ENCODE results near the gene SYCP1. TPM values are rescaled to one million over a fixed set of nuclear protein-coding genes. Genes with fewer than 3 reads are reported as not detected.

Gene SYCP1
- total and polyA plus RNA-seq, 10 of the 15 experiments (the other 5 are each of a cell fraction or from before 2014, with no cell fraction given), result not detected

DNA sequence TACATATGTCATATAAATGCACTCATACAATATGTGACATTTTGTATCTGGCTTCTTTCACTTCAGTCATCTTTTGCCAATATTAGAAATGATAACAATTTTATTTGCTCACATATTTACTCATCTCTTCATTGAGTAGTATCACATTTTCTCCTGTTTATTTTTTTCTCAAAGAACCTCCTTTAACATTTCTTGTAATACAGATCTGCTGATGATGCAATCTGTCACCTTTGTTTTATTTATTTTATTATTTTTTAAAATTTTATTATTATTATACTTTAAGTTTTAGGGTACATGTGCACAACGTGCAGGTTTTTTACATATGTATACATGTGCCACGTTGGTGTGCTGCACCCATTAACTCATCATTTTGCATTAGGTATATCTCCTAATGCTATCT is 159.1 kb downstream of the SYCP1 start:
- no peak overlapping the region for H2AFZ ChIP-seq (ENCODE audit: control insufficient read depth, low read depth, low read length)
- 36% methylated on average over 2 of the region's 2 CpGs for WGBS (ENCODE audit: insufficient coverage, insufficient replicate concordance, low lambda C conversion rate, missing lambda C conversion rate)
- ATAC-seq (no peak), DNase-seq (ENCODE audit: low read depth, low spot score) (no peak), FAIRE-seq (no peak)
- POLR2A ChIA-PET, result no interaction called here
- no peak for TF ChIP-seq ZNF274 (IDR thresholded peaks at IDR 0.05; ENCODE audit: insufficient read depth, insufficient read length)
- TF ChIP-seq YY1 (IDR thresholded peaks at IDR 0.05; ENCODE audit: low read depth, low read length), result no peak
- TF ChIP-seq GATAD2B (conservative IDR thresholded peaks at IDR 0.05; ENCODE audit: low read depth), result no peak
- TF ChIP-seq, protein P1, sequence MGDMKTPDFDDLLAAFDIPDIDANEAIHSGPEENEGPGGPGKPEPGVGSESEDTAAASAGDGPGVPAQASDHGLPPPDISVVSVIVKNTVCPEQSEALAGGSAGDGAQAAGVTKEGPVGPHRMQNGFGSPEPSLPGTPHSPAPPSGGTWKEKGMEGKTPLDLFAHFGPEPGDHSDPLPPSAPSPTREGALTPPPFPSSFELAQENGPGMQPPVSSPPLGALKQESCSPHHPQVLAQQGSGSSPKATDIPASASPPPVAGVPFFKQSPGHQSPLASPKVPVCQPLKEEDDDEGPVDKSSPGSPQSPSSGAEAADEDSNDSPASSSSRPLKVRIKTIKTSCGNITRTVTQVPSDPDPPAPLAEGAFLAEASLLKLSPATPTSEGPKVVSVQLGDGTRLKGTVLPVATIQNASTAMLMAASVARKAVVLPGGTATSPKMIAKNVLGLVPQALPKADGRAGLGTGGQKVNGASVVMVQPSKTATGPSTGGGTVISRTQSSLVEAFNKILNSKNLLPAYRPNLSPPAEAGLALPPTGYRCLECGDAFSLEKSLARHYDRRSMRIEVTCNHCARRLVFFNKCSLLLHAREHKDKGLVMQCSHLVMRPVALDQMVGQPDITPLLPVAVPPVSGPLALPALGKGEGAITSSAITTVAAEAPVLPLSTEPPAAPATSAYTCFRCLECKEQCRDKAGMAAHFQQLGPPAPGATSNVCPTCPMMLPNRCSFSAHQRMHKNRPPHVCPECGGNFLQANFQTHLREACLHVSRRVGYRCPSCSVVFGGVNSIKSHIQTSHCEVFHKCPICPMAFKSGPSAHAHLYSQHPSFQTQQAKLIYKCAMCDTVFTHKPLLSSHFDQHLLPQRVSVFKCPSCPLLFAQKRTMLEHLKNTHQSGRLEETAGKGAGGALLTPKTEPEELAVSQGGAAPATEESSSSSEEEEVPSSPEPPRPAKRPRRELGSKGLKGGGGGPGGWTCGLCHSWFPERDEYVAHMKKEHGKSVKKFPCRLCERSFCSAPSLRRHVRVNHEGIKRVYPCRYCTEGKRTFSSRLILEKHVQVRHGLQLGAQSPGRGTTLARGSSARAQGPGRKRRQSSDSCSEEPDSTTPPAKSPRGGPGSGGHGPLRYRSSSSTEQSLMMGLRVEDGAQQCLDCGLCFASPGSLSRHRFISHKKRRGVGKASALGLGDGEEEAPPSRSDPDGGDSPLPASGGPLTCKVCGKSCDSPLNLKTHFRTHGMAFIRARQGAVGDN (IDR thresholded peaks at IDR 0.05), result no peak
- TF ChIP-seq, protein P2, sequence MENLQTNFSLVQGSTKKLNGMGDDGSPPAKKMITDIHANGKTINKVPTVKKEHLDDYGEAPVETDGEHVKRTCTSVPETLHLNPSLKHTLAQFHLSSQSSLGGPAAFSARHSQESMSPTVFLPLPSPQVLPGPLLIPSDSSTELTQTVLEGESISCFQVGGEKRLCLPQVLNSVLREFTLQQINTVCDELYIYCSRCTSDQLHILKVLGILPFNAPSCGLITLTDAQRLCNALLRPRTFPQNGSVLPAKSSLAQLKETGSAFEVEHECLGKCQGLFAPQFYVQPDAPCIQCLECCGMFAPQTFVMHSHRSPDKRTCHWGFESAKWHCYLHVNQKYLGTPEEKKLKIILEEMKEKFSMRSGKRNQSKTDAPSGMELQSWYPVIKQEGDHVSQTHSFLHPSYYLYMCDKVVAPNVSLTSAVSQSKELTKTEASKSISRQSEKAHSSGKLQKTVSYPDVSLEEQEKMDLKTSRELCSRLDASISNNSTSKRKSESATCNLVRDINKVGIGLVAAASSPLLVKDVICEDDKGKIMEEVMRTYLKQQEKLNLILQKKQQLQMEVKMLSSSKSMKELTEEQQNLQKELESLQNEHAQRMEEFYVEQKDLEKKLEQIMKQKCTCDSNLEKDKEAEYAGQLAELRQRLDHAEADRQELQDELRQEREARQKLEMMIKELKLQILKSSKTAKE (IDR thresholded peaks at IDR 0.05; ENCODE audit: low read depth, poor library complexity, severe bottlenecking), result no peak
- TF ChIP-seq KLF5 (IDR thresholded peaks at IDR 0.05; ENCODE audit: partially characterized antibody), result no peak
- no peak for TF ChIP-seq SUPT20H (IDR thresholded peaks at IDR 0.05; ENCODE audit: borderline replicate concordance, control insufficient read depth, low read depth, low read length)
- TF ChIP-seq, protein P3, sequence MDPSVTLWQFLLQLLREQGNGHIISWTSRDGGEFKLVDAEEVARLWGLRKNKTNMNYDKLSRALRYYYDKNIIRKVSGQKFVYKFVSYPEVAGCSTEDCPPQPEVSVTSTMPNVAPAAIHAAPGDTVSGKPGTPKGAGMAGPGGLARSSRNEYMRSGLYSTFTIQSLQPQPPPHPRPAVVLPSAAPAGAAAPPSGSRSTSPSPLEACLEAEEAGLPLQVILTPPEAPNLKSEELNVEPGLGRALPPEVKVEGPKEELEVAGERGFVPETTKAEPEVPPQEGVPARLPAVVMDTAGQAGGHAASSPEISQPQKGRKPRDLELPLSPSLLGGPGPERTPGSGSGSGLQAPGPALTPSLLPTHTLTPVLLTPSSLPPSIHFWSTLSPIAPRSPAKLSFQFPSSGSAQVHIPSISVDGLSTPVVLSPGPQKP (IDR thresholded peaks at IDR 0.05; ENCODE audit: low read depth, low read length), result no peak
- no peak for TF ChIP-seq MYC (IDR thresholded peaks at IDR 0.05; ENCODE audit: insufficient read depth, insufficient read length, insufficient replicate concordance, low read length, severe bottlenecking)
- no peak for TF ChIP-seq FOXK2 (IDR thresholded peaks at IDR 0.05)
- TF ChIP-seq TCF7 (IDR thresholded peaks at IDR 0.05; ENCODE audit: borderline replicate concordance), result no peak
- TF ChIP-seq ZNF207 (IDR thresholded peaks at IDR 0.05; ENCODE audit: borderline replicate concordance), result no peak
- TF ChIP-seq TCF12 (IDR thresholded peaks at IDR 0.05; ENCODE audit: low read depth, low read length), result no peak
- no peak for TF ChIP-seq CREB1 (IDR thresholded peaks at IDR 0.05; ENCODE audit: low read depth)
- no peaks in the 10 kb centered on the region for H3K36me3 ChIP-seq (ENCODE audit: control insufficient read depth in 2 of 2, insufficient read depth in 2 of 2, low read length in 1 of 2)
- H3K27ac ChIP-seq (ENCODE audit: control insufficient read depth, insufficient read depth), result no peak overlapping the region
- H3K9me3 ChIP-seq (replicated peaks; ENCODE audit: control insufficient read depth, insufficient read depth, low read length), result no peaks in the 10 kb centered on the region
- no peak overlapping the region for H3K4me3 ChIP-seq
- SMC1A ChIA-PET (ENCODE audit: uncharacterized antibody, unreplicated experiment), result no interaction called here
- H3K27me3 ChIP-seq (replicated peaks in 1 of 2; ENCODE audit: control insufficient read depth in 2 of 2, insufficient read depth in 2 of 2, low read length in 1 of 2), result no peaks in the 10 kb centered on the region
- intact Hi-C loops (cut with micrococcal nuclease; ENCODE audit: unreplicated experiment) (no loop called here), in situ Hi-C loops (cut with MboI) (no loop called here)
- no peaks in the 10 kb centered on the region for H3K79me2 ChIP-seq (ENCODE audit: control insufficient read depth, insufficient read depth, low read length)
- H3K9ac ChIP-seq (ENCODE audit: control insufficient read depth, insufficient read depth, low read length), result no peak overlapping the region
- H3K4me2 ChIP-seq (ENCODE audit: control insufficient read depth, insufficient read depth), result no peak overlapping the region
- no TSS peak for BruUV-seq (replicated peaks)
- CTCF ChIA-PET, result no interaction called here
- no peaks in the 10 kb centered on the region for H3K4me1 ChIP-seq (ENCODE audit: control insufficient read depth, insufficient read depth, low read length)
- H4K20me1 ChIP-seq (ENCODE audit: control insufficient read depth, insufficient read depth), result no peaks in the 10 kb centered on the region
- RAD21 ChIA-PET (ENCODE audit: unreplicated experiment), result no interaction called here
